ACC112 (cell line): ENCODE measurements around the gene RASIP1.
A peak's percentile ranks its signal among the peaks of the same experiment; 100 is the strongest.

Source experiments
- H2AFZ ChIP-seq: fragments of 200-600 bp; sonication (generic); one replicate; pipeline ENCODE4 v1.6.0; 2017; ENCODE audit warnings: antibody characterized with exemption, low read length; ENCODE audit not compliant: unreplicated experiment
- H3K27ac ChIP-seq: fragments of 200-600 bp; sonication (generic); 2 replicates; pipeline ENCODE4 v1.5.1; 2014; ENCODE audit warnings: low read depth, mild to moderate bottlenecking, antibody characterized with exemption, low read length, moderate library complexity
- H3K27me3 ChIP-seq: fragments of 200-600 bp; sonication (generic); 2 replicates; pipeline ENCODE4 v1.6.1; 2014; ENCODE audit warnings: mild to moderate bottlenecking, antibody characterized with exemption, low read length, moderate library complexity, mixed read lengths; ENCODE audit not compliant: insufficient read depth
- H3K36me3 ChIP-seq: fragments of 200-600 bp; sonication (generic); 2 replicates; pipeline ENCODE4 v1.6.1; 2016; ENCODE audit warnings: mild to moderate bottlenecking, antibody characterized with exemption, low read length, moderate library complexity, mixed read lengths; ENCODE audit not compliant: insufficient read depth
- H3K4me1 ChIP-seq: fragments of 200-600 bp; sonication (generic); one replicate; pipeline ENCODE4 v1.6.1; 2016; ENCODE audit warnings: low read length, mixed read lengths; ENCODE audit not compliant: insufficient read depth, unreplicated experiment, control insufficient read depth
- H3K4me3 ChIP-seq: fragments of 200-600 bp; sonication (generic); 2 replicates; pipeline ENCODE4 v1.5.1; 2014; ENCODE audit warnings: mild to moderate bottlenecking, low read depth, low read length
- H3K79me2 ChIP-seq: fragments of 200-600 bp; sonication (generic); one replicate; pipeline ENCODE4 v1.6.0; 2016; ENCODE audit warnings: low read length; ENCODE audit not compliant: control insufficient read depth, unreplicated experiment, insufficient read depth

RASIP1 gene

GRCh38 chr19:48716562-48717291 lies 23.7 kb downstream of the RASIP1 start:
- Histone ChIP-seq H3K36me3 (no peaks in the 10 kb centered on the region), H3K27ac (no peak overlapping the region), H2AFZ (peak overlapping the region; percentile 38), H3K4me3 (peak overlapping the region; percentile 66), H3K4me1 (peaks cover 15% of the 10 kb centered on the region), H3K79me2 (no peaks in the 10 kb centered on the region), H3K27me3 (no peaks in the 10 kb centered on the region)

- Histone ChIP-seq H3K36me3 (no peaks in the 10 kb centered on the region), H3K27me3 (no peaks in the 10 kb centered on the region), H3K27ac (no peak overlapping the region), H2AFZ (no peak overlapping the region), H3K4me1 (peaks cover 15% of the 10 kb centered on the region), H3K4me3 (peak overlapping the region; percentile 73; the same call in 1 of the 2 replicates), H3K79me2 (no peaks in the 10 kb centered on the region)
Measured at GRCh38 chr19:48715681-48716171, 24.7 kb downstream of the RASIP1 start.

- no peak overlapping the region for H2AFZ ChIP-seq
Measured at GRCh38 chr19:48714759-48715675, 25.4 kb downstream of the RASIP1 start.

GRCh38 chr19:48713864-48714755 lies 26.3 kb downstream of the RASIP1 start:
- no peak overlapping the region for H2AFZ ChIP-seq

More at GRCh38 chr19:48714759-48715675, 25.4 kb downstream of the RASIP1 start:
- no peak overlapping the region for H3K27ac ChIP-seq
- H3K79me2 ChIP-seq, result no peaks in the 10 kb centered on the region
- H3K36me3 ChIP-seq, result no peaks in the 10 kb centered on the region
- peaks cover 15% of the 10 kb centered on the region for H3K4me1 ChIP-seq
- H3K4me3 ChIP-seq, result peak overlapping the region; percentile 73
- no peaks in the 10 kb centered on the region for H3K27me3 ChIP-seq

GRCh38 chr19:48713041-48713863 lies 27.2 kb downstream of the RASIP1 start:
- Histone ChIP-seq H3K36me3 (no peaks in the 10 kb centered on the region), H3K4me1 (peaks cover 15% of the 10 kb centered on the region), H2AFZ (no peak overlapping the region), H3K4me3 (peak overlapping the region; percentile 80), H3K79me2 (no peaks in the 10 kb centered on the region), H3K27ac (no peak overlapping the region), H3K27me3 (no peaks in the 10 kb centered on the region)

More at GRCh38 chr19:48713864-48714755, 26.3 kb downstream of the RASIP1 start:
- no peak overlapping the region for H3K27ac ChIP-seq
- no peaks in the 10 kb centered on the region for H3K27me3 ChIP-seq
- H3K79me2 ChIP-seq, result no peaks in the 10 kb centered on the region
- peak overlapping the region; percentile 80 for H3K4me3 ChIP-seq
- H3K4me1 ChIP-seq, result peaks cover 15% of the 10 kb centered on the region
- no peaks in the 10 kb centered on the region for H3K36me3 ChIP-seq

GRCh38 chr19:48711106-48711662 lies 29.2 kb downstream of the RASIP1 start:
- Histone ChIP-seq H3K4me1 (peaks cover 8% of the 10 kb centered on the region), H3K27me3 (no peaks in the 10 kb centered on the region), H3K4me3 (no peak overlapping the region), H3K36me3 (no peaks in the 10 kb centered on the region), H3K27ac (no peak overlapping the region), H3K79me2 (no peaks in the 10 kb centered on the region), H2AFZ (no peak overlapping the region)

GRCh38 chr19:48708471-48708870 lies 31.9 kb downstream of the RASIP1 start:
- Histone ChIP-seq H3K27ac (no peak overlapping the region), H3K4me1 (no peaks in the 10 kb centered on the region), H2AFZ (no peak overlapping the region), H3K79me2 (no peaks in the 10 kb centered on the region), H3K27me3 (no peaks in the 10 kb centered on the region), H3K36me3 (no peaks in the 10 kb centered on the region), H3K4me3 (no peak overlapping the region)

- H3K27me3 ChIP-seq, result no peaks in the 10 kb centered on the region
- H3K4me3 ChIP-seq, result no peak overlapping the region
- H3K27ac ChIP-seq, result no peak overlapping the region
- no peaks in the 10 kb centered on the region for H3K79me2 ChIP-seq
- no peak overlapping the region for H2AFZ ChIP-seq
- no peaks in the 10 kb centered on the region for H3K36me3 ChIP-seq
- no peaks in the 10 kb centered on the region for H3K4me1 ChIP-seq
Measured at GRCh38 chr19:48705431-48705830, 35.0 kb downstream of the RASIP1 start.

- no peaks in the 10 kb centered on the region for H3K79me2 ChIP-seq
- H3K4me1 ChIP-seq, result peaks cover 6% of the 10 kb centered on the region
- H3K36me3 ChIP-seq, result no peaks in the 10 kb centered on the region
- no peaks in the 10 kb centered on the region for H3K27me3 ChIP-seq
- H3K27ac ChIP-seq, result no peak overlapping the region
- no peak overlapping the region for H3K4me3 ChIP-seq
- H2AFZ ChIP-seq, result no peak overlapping the region
Measured at GRCh38 chr19:48703316-48703715, 37.1 kb downstream of the RASIP1 start.
